GM19467 (cell line): ENCODE results near the gene CEP83.

Experiments
- ATAC-seq: cut with Tn5 transposase; IDR thresholded peaks from one replicate; pipeline ENCODE4 v1.9.1; 2021; ENCODE audit warnings: mild to moderate bottlenecking, moderate library complexity; ENCODE audit not compliant: unreplicated experiment

The CEP83 gene

GRCh38 chr12:94312378-94312777 is 147.3 kb downstream of the CEP83 start:
- no peak for ATAC-seq

GRCh38 chr12:94309373-94309772 is 150.3 kb downstream of the CEP83 start:
- ATAC-seq, result peak; percentile 61

- ATAC-seq, result no peak
These were observed 151.1 kb downstream of the CEP83 start for GRCh38 chr12:94308612-94309011.

DNA sequence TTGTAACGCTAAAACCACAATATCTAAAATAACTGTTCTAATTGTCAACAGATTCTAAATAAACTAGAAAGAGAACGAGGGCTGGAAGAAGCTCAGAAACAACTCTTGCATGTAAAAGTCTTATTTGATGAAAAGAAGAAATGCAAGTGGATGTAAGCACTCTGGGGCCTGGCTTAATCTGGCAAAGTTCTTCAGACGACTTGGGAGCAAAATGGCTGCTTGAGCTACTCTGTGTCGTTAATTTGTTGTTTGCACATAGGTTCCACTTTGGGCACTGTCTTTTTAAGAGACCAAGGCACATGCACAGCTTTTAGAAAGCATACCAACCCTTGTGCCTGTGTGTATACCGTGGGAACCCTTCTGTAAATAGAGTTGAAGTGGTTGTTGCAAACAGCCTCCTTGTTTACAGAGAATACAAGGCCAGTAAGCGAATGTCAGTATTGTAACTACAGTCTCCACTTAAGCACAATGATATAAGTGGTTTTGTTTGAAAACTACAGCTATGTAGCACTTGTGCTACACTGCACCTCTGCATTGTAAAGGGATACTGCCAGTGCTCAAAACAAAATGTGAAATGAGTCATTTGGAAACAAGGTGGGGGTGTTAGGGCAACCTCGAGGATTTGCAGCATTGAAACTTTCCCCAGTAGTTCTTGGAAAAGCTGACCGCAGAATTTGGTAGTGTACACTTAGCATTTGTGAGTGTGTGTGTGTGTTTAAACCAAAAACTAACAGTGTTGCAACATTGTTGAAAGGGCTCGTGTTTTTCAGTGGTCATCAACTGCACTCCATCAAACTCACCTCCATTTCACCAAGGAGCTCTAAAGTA is 154.3 kb downstream of the CEP83 start:
- ATAC-seq, result no peak

DNA sequence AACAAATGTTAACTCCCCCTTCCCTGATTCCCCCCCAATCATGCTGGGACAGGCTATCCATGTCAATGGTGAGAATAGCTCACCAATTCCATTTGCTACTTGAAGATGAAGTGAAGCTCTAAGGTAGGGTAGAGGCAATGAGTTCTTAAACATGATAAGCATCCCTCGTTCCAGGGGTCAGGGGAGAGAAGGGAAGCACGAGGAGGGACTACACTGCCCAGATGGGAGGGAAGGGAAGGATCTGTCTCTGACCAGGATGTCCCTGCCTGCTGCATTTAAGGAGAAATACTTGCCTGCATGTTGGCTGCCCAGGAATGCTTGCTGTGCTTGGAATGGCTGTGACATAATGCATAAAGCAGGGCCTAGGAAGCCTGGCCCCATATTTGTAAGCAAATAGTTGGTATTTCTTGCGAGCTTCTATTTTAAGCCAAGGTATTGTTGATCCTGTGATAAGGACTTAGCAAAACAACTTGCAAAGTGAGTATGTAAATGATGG is 155.1 kb downstream of the CEP83 start:
- ATAC-seq, result no peak

DNA sequence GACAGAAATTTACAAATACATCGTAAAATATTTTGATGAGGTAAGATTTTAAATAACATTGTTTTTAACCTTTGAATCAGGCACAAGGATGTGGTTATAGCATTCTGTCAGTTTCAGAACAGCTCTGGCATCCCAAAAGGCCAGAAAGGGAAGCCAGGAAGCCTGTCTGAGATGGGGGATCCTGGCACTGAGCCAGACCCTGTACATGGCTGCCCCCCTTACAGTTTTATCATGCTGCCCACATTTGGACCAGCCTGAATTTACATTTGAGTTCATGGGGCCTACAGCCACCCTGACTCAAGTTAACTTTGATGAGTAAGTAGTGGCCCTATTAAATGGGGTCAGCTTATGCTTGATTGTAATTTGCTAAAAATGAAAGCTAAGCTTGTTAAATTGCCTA is 155.7 kb downstream of the CEP83 start:
- ATAC-seq, result no peak

DNA sequence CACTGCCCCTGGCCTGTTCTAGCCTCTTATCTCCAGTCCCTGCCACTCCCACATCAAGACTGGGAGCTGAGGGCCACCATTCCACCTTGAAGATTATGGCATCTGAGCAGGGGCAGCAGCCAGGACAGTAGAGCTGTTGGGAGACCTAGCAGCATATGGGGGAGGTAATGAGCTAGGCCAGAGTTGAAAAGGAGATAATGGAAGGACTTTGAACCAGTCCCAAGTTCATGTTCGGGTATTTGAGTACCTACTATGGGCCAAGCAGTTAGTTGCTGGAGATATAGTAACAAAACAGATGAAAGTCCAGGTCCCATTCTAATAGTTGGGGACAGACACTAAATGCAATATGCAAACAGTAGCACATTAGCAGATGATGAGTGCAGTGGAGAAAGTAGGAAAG is 159.8 kb downstream of the CEP83 start:
- ATAC-seq, result no peak

- no peak for ATAC-seq
These were observed 161.7 kb downstream of the CEP83 start for GRCh38 chr12:94297876-94298505.

DNA sequence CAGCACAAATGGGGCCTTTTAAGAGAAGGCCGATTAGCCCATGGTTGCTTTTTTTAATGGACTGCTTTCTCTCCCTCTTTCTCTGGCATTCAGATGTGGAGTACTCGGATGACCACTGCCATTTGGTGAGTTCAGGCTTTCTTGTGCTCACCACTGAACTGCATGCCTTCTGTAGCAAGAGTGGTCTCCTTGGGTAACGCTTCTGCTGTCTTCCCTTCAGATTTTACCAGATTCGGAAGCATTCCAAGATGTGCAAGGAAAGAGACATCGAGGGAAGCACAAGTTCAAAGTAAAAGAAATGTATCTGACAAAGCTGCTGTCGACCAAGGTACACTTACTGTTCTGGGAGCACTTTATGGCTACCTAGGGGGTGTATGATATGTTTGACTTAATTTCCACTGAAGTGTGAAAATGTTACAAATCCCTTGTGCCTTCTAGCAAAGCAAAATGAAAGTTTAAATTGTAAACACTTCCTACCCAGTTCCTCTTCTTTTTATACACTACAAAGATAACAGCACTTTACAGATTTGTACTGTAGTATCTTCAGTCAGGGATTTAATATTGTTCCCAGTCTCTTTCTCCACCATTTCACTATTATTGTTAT is 162.5 kb downstream of the CEP83 start:
- no peak for ATAC-seq

DNA sequence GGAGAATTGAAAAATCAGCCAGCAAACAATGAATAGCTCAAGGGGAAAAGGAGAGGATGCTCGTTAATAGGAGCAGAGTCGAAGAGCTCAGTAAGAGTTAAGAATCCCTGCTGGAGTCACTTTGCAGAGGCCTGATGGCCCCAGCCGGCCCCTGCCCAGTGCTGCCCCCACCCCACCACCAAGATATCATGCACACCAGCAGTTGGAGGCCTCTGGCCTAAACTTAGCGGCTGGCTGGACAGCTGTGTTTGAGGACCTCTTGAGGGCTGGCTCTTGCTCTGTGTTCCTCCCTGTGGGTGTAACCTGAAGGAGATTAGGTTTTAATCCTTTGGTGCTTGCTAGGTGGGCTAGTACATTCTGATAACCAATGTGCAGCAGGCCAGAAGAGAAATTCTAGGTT is 169.3 kb downstream of the CEP83 start:
- ATAC-seq, result no peak

DNA sequence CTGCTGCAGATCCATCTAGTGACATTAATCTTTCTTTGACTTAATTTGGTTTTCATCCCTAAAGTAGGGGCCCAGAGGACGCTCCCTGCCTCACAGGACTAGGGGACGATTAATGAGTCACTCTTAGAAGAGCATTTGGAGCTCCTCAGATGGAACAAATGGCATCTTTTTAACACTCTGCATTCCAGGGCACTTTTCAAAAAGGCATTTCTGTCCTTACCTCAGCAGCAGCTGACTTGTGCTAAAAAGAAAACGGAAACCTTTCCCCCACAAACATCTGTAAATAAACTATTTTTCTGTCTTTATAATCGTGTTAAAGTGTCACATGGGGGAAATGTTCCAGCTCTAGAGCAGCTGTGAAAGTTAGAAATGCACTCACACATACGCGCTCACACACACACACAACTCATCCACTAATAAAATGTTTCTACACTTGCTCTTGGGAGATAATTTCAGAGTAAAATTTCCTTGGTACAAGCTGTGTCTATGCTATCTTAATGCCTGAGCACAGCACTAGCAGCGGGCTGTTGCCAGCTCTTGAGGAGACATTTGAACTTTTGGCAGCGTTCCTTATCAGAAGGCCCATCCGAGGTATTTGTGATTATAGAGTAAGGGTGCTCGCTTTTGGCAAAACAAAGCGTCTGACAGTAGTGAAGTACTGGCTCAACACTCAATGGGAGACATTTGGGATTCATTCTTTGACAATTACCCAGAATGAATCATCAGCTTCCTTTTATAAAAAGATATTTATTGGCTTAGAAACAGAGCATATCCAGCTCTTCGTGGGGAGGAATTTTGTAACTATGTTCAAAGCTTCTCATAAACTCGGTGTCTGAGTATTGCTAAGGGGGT is 170.0 kb downstream of the CEP83 start:
- no peak for ATAC-seq

- ATAC-seq, result no peak
These were observed 172.4 kb downstream of the CEP83 start for GRCh38 chr12:94287245-94287628.

DNA sequence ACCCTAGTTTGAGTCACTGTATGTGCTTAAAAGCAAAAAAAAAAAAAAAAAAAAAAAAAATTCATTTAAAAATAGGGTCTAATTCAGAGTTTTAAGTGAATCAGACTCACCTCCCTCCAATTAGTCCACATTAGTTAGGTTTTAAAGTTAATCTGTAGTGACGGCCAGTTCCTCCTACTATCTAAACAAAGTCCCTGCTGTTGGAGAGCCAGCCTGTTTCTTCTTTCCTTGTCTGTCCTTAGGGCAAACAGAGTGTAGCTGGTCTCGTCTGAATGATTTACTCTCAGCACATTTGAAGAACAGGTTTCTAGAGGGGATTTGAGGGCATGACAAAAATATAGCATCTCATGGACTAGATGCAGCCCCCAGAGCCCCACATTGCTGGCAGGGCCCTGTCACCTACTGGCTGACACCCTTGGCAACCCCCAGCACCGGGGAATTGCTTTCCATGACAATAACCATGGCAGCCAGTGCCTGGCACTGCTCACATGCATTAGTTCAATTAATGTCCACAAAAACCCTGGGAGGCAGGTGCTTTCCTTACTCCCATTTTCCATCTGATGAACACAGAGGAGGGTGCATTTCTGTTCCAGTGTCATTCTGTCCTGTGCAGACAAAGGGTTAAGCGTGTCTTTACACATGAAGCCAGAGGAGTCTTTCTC is 173.0 kb downstream of the CEP83 start:
- ATAC-seq, result no peak

- ATAC-seq, result no peak
These were observed 173.6 kb downstream of the CEP83 start for GRCh38 chr12:94285943-94286582.

- ATAC-seq, result no peak
These were observed 174.8 kb downstream of the CEP83 start for GRCh38 chr12:94284859-94285258.

DNA sequence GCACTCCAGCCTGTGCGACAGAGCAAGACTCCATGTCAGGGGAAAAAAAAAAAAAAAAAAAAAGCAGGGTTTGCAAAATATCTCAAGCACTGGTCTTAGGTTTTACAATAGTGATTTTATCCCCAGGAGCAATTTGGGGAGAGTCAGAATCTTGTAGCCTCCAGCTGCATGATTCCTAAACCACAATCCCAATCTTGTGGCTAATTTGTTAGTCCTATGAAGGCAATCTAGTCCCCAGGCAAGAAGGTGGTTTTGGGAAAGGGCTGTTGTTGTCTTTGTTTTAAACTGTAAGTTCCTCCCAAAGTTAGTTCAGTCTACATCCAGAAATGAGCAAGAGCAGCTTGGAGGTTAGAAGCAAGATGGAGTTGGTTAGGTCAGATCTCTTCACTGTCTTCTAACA is 175.6 kb downstream of the CEP83 start:
- ATAC-seq, result no peak

DNA sequence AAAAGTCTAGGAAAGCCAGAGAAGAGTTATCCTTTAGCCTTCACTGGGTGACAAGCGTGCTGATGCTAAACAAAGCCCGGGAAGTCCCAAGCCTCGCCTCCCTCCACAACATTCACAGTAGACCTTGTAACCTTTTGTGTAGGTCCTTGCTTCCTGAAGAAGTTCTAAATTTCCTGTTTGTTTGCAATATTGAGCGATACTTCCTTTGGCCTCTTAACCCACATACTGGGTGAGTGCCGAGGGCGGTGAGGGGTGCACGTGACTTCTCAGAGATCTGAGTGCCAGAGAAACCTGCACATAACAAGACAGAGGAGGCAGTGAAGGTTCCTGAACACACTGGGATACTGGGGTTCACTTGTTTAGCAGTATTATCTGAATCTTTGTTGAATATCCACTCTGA is 177.0 kb downstream of the CEP83 start:
- ATAC-seq, result no peak

- ATAC-seq, result no peak
These were observed 179.6 kb downstream of the CEP83 start for GRCh38 chr12:94280063-94280462.

GRCh38 chr12:94277426-94278000 is 182.2 kb downstream of the CEP83 start:
- no peak for ATAC-seq

DNA sequence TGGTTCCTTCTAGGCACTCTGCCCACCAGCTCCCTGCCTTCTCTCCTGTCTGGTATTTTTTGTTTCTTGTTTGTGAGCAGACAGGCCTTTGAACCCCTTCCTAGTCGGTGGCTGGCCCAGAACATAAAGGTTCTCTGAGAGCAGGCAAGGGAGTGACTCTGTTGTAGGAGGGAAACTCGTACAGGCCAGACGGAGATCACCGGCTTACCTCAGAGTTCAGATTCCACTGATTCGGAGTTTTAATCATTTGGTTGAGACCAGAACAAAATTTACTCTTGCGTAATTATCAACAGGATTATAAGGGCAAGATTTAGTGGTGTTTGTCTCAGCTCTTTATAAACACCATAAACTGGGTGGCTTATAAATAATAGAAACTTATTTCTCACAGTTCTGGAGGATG is 182.9 kb downstream of the CEP83 start:
- ATAC-seq, result no peak
